ENCODE measurements around the gene FBXO31. TPM values are rescaled to one million over a fixed set of nuclear protein-coding genes. Genes with fewer than 3 reads are reported as not detected.

Gene FBXO31
- total and polyA plus RNA-seq, 2 donors (not counting 3 experiments of a cell fraction or from before 2014, with no cell fraction given): 17.1 to 31.8 TPM

- no peak overlapping the region for H3K4me2 ChIP-seq (ENCODE audit: insufficient read depth, low read length)
- no TSS peak for BruUV-seq (replicated peaks)
- no peak overlapping the region for H3K4me3 ChIP-seq (replicated peaks in 1 of 3; ENCODE audit: insufficient read depth in 1 of 3, low read depth in 1 of 3, low read length in 3 of 3)
- H3K79me2 ChIP-seq (ENCODE audit: control insufficient read depth, insufficient read depth, low read length): no peaks in the 10 kb centered on the region
- no peaks in the 10 kb centered on the region for H3K9me3 ChIP-seq (replicated peaks; ENCODE audit: control insufficient read depth, insufficient read depth, low read length)
- POLR2A ChIA-PET: no interaction called here
- no peak overlapping the region for H2AFZ ChIP-seq (ENCODE audit: low read depth, low read length)
- no peak overlapping the region for H3K27ac ChIP-seq (ENCODE audit: insufficient read depth, low read depth, low read length)
- intact Hi-C loops (cut with micrococcal nuclease): no loop called here
- H4K20me1 ChIP-seq (replicated peaks; ENCODE audit: control insufficient read depth, extremely low read depth, insufficient read depth, low read length): no peaks in the 10 kb centered on the region
- dilution Hi-C loops (cut with MboI; ENCODE audit: extremely low pct_ligation_motif_present, low sequenced_read_pairs): no loop called here
- peaks cover 7 to 39% of the 10 kb centered on the region in 2 experiments for H3K36me3 ChIP-seq (ENCODE audit: control insufficient read depth in 2 of 2, extremely low read depth in 1 of 2, insufficient read depth in 2 of 2, low read length in 2 of 2)
- no peak overlapping the region for H3K9ac ChIP-seq (replicated peaks; ENCODE audit: extremely low read depth, insufficient read depth, low read length)
- CTCF ChIA-PET: interaction anchor here (1.6 kb wide), 1 partner anchor 225 kb away, joined by 7 read pairs; no protein-coding TSS in a partner anchor
- no peaks in the 10 kb centered on the region for H3K27me3 ChIP-seq (ENCODE audit: control insufficient read depth in 2 of 2, insufficient read depth in 2 of 2, low read length in 2 of 2)
- no peaks in the 10 kb centered on the region for H3K9me1 ChIP-seq (replicated peaks; ENCODE audit: control insufficient read depth, extremely low read depth, insufficient read depth, low read length)
- no peak for TF ChIP-seq POLR2A (IDR thresholded peaks at IDR 0.05; ENCODE audit: low read depth, low read length)
- TF ChIP-seq POLR2AphosphoS5 (IDR thresholded peaks at IDR 0.05; ENCODE audit: insufficient read depth, low read depth, low read length): no peak
- TF ChIP-seq EZH2 (IDR thresholded peaks at IDR 0.05; ENCODE audit: borderline replicate concordance, low read depth, low read length, severe bottlenecking): no peak
- no peak for TF ChIP-seq JUN (IDR thresholded peaks at IDR 0.05; ENCODE audit: borderline replicate concordance, insufficient read depth, insufficient read length, low read depth)
- no peak for TF ChIP-seq MAX (IDR thresholded peaks at IDR 0.05; ENCODE audit: insufficient read depth, insufficient read length)
- TF ChIP-seq FOS (IDR thresholded peaks at IDR 0.05; ENCODE audit: borderline replicate concordance, insufficient read depth, low read length): no peak
- TF ChIP-seq CTCF (IDR thresholded peaks at IDR 0.05; ENCODE audit: extremely low read depth in 1 of 2, insufficient read depth in 1 of 2, low read depth in 1 of 2, low read length in 2 of 2): no peak
- no peak for TF ChIP-seq GATA2 (IDR thresholded peaks at IDR 0.05; ENCODE audit: insufficient read depth, insufficient read length, low read depth, low read length)
- no peak for TF ChIP-seq MYC (IDR thresholded peaks at IDR 0.05; ENCODE audit: low read depth, low read length)
- peaks cover 20% of the 10 kb centered on the region for H3K4me1 ChIP-seq (ENCODE audit: control insufficient read depth, extremely low read depth, insufficient read depth, low read length)
- no peak for DNase-seq (ENCODE audit: low read depth, low spot score)
- FAIRE-seq: no peak
Observed at GRCh38 chr16:87411375-87412271, 28.0 kb upstream of the FBXO31 start.

Data from endothelial cell of umbilical vein (primary cell).